Subcutaneous preadipocyte (primary cell): ENCODE results near the gene TEX44. TPM values are rescaled to one million over a fixed set of nuclear protein-coding genes. Genes with fewer than 3 reads are reported as not detected.

Experiments
- total RNA-seq: library from RNA; depleted of rRNA; stranded (reverse); fragments of >200 nt; gene quantifications from 2 replicates; pipeline ENCODE4 v1.2.3, GENCODE V29; 2012

TEX44 gene
- total RNA-seq = not detected in 2 replicates

GRCh38 chr2:231592636-231593145 lies at the start of gene TEX44:
TSS of gene TEX44 (plus strand) at chr2:231592864. CDS start at chr2:231592952, 88 bp downstream.

Other genes starting within 250 kb of the TEX44 start
- not detected in 2 replicates for gene B3GNT7, start 197.2 kb upstream of the TEX44 start, total RNA-seq
- gene NCL, start 128.4 kb upstream of the TEX44 start, total RNA-seq = 193 and 199 TPM in 2 replicates
- not detected in 2 replicates for gene NMUR1, start 62.4 kb upstream of the TEX44 start, total RNA-seq
- 652 and 743 TPM in 2 replicates for gene PTMA, start 115.7 kb downstream of the TEX44 start, total RNA-seq
- gene PDE6D, start 188.4 kb downstream of the TEX44 start, total RNA-seq = 20.2 and 26.0 TPM in 2 replicates
- gene COPS7B, start 193.6 kb downstream of the TEX44 start, total RNA-seq = 17.8 and 18.0 TPM in 2 replicates